ENCODE measurements around the gene NFRKB. TPM values are rescaled to one million over a fixed set of nuclear protein-coding genes. Genes with fewer than 3 reads are reported as not detected.

NFRKB gene
- 25.1 and 33.5 TPM in 2 replicates for total RNA-seq

GRCh38 chr11:129895126-129896041 is at the start of gene NFRKB:
NFRKB (minus strand) TSS chr11:129895578; CDS start chr11:129892849, 2,729 bp downstream.

Other genes with a start within 250 kb of the NFRKB start
- gene TMEM45B, start 79.7 kb downstream of the NFRKB start, total RNA-seq: 0.40 and 1.7 TPM in 2 replicates
- gene PRDM10, start 107.3 kb upstream of the NFRKB start, total RNA-seq: 11.7 and 11.8 TPM in 2 replicates
- gene APLP2, start 174.3 kb upstream of the NFRKB start, total RNA-seq: 611 and 866 TPM in 2 replicates

All from thoracic aorta endothelial cell (primary cell).